ENCODE results near the gene ATP2A2. TPM values are rescaled to one million over a fixed set of nuclear protein-coding genes. Genes with fewer than 3 reads are reported as not detected.
A peak's percentile ranks its signal among the peaks of the same experiment; 100 is the strongest.

The ATP2A2 gene
- total RNA-seq, 3 donors from 2014 or later = 95.1 to 109 (median 102) TPM

DNA sequence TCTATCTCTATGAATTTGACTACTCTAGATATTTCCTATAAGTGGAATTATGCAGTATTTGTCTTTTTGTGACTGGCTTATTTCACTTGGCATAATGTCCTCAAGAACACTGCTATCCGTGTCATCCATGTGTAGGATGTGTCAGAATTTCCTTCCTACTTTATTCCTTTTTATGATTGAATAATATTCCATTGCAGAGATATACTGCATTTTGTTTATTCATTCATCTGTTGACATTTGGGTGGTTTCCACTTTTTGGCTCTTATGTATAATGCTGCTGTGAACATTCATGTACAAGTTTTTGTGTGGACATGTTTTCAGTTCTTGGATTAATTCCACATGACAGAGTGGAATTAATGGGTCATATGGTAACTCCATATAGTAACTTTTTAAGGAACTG, 45.7 kb upstream of the ATP2A2 start:
- Histone ChIP-seq H3K9me3 (no peaks in the 10 kb centered on the region), H3K36me3 (no peaks in the 10 kb centered on the region), H3K27ac (no peak overlapping the region), H3K27me3 (no peaks in the 10 kb centered on the region), H3K4me3 (no peak overlapping the region), H3K4me1 (no peaks in the 10 kb centered on the region)
- intact Hi-C loops (cut with DNase I; ENCODE audit: low total_unique reads) = no loop called here
- no peak for DNase-seq (ENCODE audit: low spot score in 2 of 2)
- TF ChIP-seq CTCF (IDR thresholded peaks at IDR 0.05) = no peak
- TF ChIP-seq POLR2AphosphoS5 (IDR thresholded peaks at IDR 0.05) = no peak
- no peak for TF ChIP-seq POLR2A (IDR thresholded peaks at IDR 0.05)

GRCh38 chr12:110243227-110243626, 37.8 kb upstream of the ATP2A2 start:
- intact Hi-C loops (cut with DNase I; ENCODE audit: low total_unique reads) = no loop called here
- no peak for DNase-seq (ENCODE audit: low spot score in 2 of 2)
- peaks cover 0 to 3% of the 10 kb centered on the region in 2 donors for H3K4me1 ChIP-seq
- H3K9me3 ChIP-seq = no peaks in the 10 kb centered on the region
- no peak overlapping the region for H3K4me3 ChIP-seq
- no peak overlapping the region for H3K27ac ChIP-seq
- TF ChIP-seq CTCF (IDR thresholded peaks at IDR 0.05) (no peak), POLR2AphosphoS5 (IDR thresholded peaks at IDR 0.05) (no peak), POLR2A (IDR thresholded peaks at IDR 0.05) (no peak)
- H3K27me3 ChIP-seq = no peaks in the 10 kb centered on the region
- H3K36me3 ChIP-seq = no peaks in the 10 kb centered on the region

DNA sequence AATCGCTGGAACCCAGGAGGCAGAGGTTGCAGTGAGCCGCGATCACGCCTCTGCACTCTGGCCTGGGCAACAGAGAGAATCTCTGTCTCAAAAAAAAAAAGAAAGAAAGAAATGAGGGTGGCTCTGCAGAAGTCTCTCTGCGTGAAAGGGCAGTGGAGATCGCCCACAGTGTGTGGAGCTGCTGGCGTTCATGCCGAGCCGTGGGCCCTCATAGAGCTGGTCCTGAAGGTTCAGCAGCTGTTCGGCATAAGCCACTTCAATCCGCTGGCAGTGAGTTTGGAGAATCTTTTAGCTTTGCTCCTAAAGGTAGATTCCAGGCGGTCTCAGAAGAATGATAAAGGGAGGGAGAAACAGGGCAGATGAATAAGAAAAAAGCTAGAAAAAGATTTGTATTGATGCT, 36.7 kb upstream of the ATP2A2 start:
- H3K4me3 ChIP-seq = no peak overlapping the region
- H3K27me3 ChIP-seq = no peaks in the 10 kb centered on the region
- no peaks in the 10 kb centered on the region for H3K9me3 ChIP-seq
- H3K36me3 ChIP-seq = no peaks in the 10 kb centered on the region
- peaks cover 0 to 6% of the 10 kb centered on the region in 2 donors for H3K4me1 ChIP-seq
- no peak for TF ChIP-seq CTCF (IDR thresholded peaks at IDR 0.05)
- no peak for TF ChIP-seq POLR2A (IDR thresholded peaks at IDR 0.05)
- no peak for TF ChIP-seq POLR2AphosphoS5 (IDR thresholded peaks at IDR 0.05)
- intact Hi-C loops (cut with DNase I; ENCODE audit: low total_unique reads) = no loop called here
- no peak for DNase-seq (ENCODE audit: low spot score in 2 of 2)
- H3K27ac ChIP-seq = no peak overlapping the region

DNA sequence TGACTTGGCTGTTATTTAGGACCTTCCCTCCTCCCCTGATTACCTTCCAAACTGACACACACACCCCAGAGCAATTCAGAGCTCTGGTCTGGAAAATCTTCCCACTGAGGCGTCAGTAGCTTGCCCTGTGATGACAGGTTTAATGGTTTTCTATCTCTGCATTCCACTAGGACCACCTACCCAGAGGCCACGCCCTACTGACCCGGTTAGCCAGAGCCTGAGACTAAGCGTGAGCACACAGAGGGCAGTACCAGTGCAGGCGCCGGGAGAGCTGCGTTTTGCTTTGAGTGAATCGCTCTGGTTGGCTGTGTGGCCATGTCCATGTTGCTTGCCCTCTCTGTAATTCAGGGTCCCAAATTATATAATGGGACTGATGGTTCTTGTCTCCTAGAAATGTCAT, 36.2 kb upstream of the ATP2A2 start:
- TF ChIP-seq POLR2A (IDR thresholded peaks at IDR 0.05) = no peak
- no peak for TF ChIP-seq POLR2AphosphoS5 (IDR thresholded peaks at IDR 0.05)
- TF ChIP-seq CTCF (IDR thresholded peaks at IDR 0.05) = no peak
- Histone ChIP-seq H3K27me3 (no peaks in the 10 kb centered on the region), H3K27ac (no peak overlapping the region), H3K4me3 (no peak overlapping the region), H3K9me3 (no peaks in the 10 kb centered on the region), H3K36me3 (no peaks in the 10 kb centered on the region), H3K4me1 (peaks cover 0 to 11% of the 10 kb centered on the region in 2 donors)
- intact Hi-C loops (cut with DNase I; ENCODE audit: low total_unique reads) = no loop called here
- no peak for DNase-seq (ENCODE audit: low spot score in 2 of 2)

GRCh38 chr12:110245369-110245772, 35.7 kb upstream of the ATP2A2 start:
- Histone ChIP-seq H3K27me3 (no peaks in the 10 kb centered on the region), H3K4me1 (peaks cover 0 to 13% of the 10 kb centered on the region in 2 donors), H3K4me3 (no peak overlapping the region), H3K27ac (peak overlapping the region in 1 of 2 donors; percentile 92), H3K9me3 (no peaks in the 10 kb centered on the region), H3K36me3 (no peaks in the 10 kb centered on the region)
- intact Hi-C loops (cut with DNase I; ENCODE audit: low total_unique reads) = no loop called here
- TF ChIP-seq POLR2A (IDR thresholded peaks at IDR 0.05) = no peak
- TF ChIP-seq CTCF (IDR thresholded peaks at IDR 0.05) = no peak
- no peak for TF ChIP-seq POLR2AphosphoS5 (IDR thresholded peaks at IDR 0.05)
- DNase-seq (ENCODE audit: low spot score in 2 of 2) = no peak
